DLD1 (cell line): ENCODE measurements around the gene NAB2.
"Not testable (repeated sequence)": the region's sequence is repeated elsewhere in the genome, so short reads cannot be mapped to it uniquely, and the experiment has no call there.

ENCODE experiments used
- in situ Hi-C: cut with HindIII; loops from 2 replicates; pipeline ENCODE4 v1.10.0; 2017; ENCODE audit warnings: low sequenced_read_pairs

Gene NAB2

DNA sequence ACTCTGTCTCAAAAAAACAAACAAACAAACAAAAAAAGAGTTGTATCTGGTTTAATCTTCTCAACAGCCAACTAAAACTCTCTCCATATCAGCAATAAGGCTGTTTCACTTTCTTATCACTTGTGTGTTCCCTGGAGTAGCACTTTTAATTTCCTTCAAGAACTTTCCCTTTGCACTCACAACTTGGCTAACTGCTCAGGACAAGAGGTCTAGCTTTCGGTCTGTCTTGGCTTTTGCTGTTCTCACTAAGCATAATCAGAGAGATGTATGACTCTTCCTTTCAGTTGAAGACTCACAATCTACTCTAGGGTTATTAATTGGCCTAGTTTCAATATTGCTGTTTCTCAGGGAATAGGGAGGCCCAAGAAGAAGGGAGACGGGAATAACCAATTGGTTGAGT is 22.7 kb upstream of the NAB2 start:
- in situ Hi-C loops = loop anchor here (10.0 kb wide), 1 partner anchor 59 kb away; the partner anchor contains the start of gene LRP1

DNA sequence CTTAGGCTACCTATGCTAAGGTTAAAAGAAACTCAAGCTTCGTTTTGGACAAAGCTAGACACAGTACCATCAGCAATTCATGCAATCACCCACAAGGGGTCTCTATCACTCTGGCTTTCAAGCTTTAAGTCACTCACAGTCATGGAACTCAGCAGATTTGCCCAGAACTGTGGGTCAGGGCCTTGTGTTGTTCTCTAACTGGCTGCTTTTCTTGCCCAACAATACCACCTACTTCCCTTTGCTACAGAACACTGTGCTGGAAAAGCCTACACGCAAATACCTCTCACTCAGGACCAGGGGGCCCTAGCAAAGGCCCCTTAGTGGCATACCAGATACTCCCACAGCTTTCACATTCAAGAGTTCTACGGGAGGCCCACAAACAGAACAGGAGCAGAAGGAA is 19.4 kb upstream of the NAB2 start:
- in situ Hi-C loops = loop anchor here (10.0 kb wide), 1 partner anchor 55 kb away; the partner anchor contains the start of gene LRP1

GRCh38 chr12:57072661-57073060 is 16.3 kb upstream of the NAB2 start:
- in situ Hi-C loops = no loop called here

DNA sequence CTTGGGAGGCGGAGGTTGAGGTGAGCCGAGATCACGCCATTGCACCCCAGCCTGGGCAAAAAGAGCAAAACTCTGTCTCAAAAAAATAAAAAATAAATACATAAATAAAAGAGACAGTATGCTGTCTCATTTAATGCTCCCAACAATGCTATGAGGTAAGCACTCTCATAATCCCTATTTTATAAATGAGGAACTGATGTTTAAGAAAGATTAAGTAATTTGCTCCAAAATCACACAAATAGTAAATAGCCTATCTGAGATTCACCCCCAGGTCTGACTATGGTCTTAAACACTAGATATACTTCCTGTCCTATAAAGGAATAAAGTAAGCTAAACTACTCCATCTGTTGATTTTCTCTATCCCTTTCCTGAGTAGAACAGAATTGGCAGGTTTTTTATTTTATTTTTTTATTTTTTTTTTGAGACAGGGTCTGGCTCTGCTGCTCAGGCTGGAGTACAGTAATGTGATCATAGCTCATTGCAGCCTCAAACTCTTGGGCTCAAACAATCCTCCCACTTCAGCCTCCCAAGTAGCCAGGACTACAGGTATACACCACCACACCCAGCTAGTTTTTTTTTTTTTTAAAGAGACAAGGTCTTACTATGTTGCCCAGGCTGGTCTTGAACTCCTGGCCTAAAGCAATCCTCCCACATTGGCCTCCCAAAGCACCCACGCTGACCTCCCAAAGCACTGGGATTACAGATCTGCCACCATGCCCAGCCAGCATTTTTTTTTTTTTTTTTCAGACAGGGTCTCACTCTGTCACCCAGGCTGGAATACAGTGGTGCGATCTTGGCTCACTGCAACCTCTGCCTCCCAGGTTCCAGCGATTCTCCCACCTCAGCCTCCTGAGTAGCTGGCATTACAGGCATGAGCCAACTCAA is 15.1 kb upstream of the NAB2 start:
- in situ Hi-C loops = not testable (repeated sequence)

GRCh38 chr12:57078519-57079404 is 10.2 kb upstream of the NAB2 start, which contains the start of gene NEMP1:
NEMP1 (minus strand) TSS chr12:57078791; CDS start chr12:57078745, 46 bp downstream.
- in situ Hi-C loops = no loop called here

GRCh38 chr12:57079821-57080220 is 9.1 kb upstream of the NAB2 start:
- in situ Hi-C loops = no loop called here

GRCh38 chr12:57080855-57081254 is 8.1 kb upstream of the NAB2 start:
- in situ Hi-C loops = no loop called here

DNA sequence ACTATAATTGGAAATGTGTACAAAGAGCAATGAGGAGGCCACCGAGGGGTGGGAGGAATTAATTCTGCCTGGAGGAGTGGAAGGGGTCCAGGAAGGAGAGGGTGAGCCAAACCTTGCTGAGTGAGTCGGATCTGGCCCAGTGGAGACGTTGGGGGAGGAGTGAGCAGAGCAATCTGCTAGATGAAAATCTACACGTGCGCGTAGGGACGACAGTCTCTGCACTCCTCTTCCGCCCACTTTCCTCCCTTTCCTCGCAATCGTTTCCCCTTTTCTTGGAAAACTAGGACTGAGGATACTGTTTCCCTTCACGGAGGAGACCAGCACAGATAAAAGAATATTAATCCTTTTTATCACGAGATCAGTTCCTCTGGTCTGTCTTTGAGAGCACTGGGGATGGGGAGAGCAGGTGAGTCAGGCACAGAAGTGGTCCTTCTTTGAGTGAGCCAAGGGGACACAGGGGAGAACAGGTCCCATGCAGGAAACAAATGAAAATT is 2.9 kb upstream of the NAB2 start:
- in situ Hi-C loops = no loop called here

GRCh38 chr12:57086493-57087009 is 2.4 kb upstream of the NAB2 start:
- in situ Hi-C loops = no loop called here

DNA sequence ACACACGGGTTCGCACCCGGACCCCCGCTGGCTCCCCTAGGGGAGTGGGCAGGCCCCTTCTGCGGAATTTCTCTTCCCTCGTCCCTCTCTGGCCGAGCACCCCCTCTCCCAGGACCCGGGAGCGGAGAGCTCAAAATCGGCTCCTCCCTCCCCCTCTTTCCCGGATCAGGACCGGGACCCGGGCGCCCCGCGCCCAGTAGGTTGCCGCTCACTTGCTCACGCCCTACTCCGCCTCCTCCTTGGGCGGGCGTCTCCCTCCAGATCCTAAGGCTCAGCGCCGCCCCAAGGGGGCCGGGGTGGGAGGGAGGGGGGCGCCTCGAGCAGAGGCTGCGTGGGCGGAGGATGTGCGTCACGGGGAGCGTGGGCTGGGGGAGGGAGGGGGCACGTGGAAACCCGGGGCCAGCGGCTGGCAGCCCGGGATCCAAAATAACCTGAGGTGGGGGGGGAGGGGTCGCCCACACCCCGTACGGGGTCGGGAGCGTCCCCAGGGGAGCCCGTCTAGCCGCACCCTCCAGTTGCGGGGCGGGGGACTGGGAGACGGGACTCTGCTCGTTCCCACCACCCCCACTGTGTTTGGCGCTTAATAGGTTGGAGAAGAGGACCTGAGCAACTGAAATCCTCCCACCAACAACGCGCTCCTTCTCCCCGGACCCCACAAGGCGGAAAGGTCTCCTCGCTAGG is 1.8 kb upstream of the NAB2 start:
- in situ Hi-C loops = no loop called here

- in situ Hi-C loops = no loop called here
Measured at GRCh38 chr12:57087691-57088353, 1.1 kb upstream of the NAB2 start.

DNA sequence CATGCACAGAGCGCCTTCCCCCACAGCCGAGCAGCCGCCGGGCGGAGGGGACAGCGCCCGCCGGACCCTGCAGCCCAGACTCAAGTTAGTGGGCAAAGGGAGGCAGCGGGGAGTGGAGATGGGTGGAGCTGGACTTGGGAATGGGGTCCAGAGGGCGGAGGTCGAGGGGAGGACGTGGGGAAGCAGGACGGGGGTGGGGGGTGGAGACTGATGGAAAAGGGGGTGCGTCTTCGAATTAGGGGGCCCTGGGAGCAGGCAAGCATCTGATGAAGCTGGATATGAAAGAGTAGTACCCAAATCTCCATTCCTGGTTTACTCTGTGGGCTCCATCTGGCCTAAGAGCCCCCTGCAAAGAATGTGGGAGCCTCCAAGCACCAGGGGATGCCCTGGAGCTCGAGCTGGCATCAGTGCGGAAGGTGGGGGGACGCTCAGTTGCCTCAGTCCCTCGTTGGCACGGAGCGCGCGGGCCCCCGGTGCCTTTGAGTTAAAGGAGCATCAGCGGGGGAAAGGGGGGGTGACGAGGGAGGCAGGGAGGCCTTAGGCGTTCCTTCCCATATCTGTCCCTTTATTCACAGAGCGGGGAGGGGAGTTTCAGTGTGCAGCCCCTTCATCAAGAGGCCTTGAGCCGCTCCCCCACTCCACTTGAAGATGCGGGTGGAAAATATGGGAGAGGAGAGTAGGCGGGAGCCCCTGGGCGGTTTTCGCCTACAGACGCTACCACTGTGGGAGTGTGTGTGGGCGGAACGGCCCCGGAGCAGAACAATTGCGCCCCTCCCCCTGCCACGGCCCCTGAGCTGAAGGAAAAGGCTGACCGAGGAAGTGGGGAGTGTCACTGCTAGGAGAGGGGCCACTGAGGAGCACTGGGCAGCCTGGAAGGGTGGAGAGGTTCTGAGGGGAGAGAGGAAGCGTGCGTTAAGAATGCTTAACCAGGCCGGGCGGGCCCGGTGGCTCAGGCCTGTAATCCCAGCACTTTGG is 644 bp downstream of the NAB2 start:
- in situ Hi-C loops = no loop called here

- in situ Hi-C loops = no loop called here
Measured at GRCh38 chr12:57090490-57090889, 1.6 kb downstream of the NAB2 start.

DNA sequence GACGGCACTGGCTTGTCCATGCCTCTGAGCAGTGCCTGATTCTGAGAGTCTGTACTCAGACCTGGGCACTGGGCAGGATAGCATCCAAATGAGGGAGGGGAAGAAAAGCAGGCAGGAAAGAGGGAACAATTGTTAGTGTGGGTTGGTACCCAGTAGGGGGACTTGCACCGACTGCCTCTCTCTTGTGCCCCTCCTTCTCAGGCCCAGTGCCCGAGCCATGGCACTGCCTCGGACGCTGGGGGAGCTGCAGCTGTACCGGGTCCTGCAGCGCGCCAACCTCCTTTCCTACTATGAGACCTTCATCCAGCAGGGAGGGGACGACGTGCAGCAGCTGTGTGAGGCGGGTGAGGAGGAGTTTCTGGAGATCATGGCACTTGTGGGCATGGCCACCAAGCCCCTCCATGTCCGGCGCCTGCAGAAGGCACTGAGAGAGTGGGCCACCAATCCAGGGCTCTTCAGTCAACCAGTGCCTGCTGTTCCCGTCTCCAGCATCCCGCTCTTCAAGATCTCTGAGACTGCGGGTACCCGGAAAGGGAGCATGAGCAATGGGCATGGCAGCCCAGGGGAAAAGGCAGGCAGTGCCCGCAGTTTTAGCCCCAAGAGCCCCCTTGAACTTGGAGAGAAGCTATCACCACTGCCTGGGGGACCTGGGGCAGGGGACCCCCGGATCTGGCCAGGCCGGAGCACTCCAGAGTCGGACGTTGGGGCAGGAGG is 2.2 kb downstream of the NAB2 start:
- in situ Hi-C loops = no loop called here

- in situ Hi-C loops = no loop called here
Measured at GRCh38 chr12:57091638-57092528, 3.0 kb downstream of the NAB2 start.

- in situ Hi-C loops = no loop called here
Measured at GRCh38 chr12:57092529-57092862, 3.6 kb downstream of the NAB2 start.

- in situ Hi-C loops = no loop called here
Measured at GRCh38 chr12:57092876-57093414, 4.0 kb downstream of the NAB2 start.
